Measurements from ENCODE around the gene AMBRA1.

DNA sequence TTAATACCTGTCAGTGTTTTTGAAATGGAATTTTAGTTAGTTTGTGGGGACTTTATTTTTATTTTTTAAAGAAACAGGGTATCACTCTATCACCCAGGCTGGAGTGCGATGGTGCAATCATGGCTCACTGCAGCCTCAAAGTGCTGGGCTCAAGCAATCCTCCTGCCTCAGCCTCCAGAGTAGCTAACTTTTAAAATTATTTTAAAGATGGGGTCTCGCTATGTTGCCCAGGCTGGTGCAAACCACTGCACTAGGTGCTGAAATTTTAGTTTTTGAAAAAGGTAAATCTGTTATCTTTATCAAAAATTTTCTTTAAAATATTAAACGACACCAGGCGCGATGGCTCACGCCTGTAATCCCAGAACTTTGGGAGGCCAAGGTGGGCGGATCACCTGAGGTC is 42.6 kb downstream of the AMBRA1 start:
- TF ChIP-seq, protein P1, sequence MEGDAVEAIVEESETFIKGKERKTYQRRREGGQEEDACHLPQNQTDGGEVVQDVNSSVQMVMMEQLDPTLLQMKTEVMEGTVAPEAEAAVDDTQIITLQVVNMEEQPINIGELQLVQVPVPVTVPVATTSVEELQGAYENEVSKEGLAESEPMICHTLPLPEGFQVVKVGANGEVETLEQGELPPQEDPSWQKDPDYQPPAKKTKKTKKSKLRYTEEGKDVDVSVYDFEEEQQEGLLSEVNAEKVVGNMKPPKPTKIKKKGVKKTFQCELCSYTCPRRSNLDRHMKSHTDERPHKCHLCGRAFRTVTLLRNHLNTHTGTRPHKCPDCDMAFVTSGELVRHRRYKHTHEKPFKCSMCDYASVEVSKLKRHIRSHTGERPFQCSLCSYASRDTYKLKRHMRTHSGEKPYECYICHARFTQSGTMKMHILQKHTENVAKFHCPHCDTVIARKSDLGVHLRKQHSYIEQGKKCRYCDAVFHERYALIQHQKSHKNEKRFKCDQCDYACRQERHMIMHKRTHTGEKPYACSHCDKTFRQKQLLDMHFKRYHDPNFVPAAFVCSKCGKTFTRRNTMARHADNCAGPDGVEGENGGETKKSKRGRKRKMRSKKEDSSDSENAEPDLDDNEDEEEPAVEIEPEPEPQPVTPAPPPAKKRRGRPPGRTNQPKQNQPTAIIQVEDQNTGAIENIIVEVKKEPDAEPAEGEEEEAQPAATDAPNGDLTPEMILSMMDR (IDR thresholded peaks at IDR 0.05) = no peak
- no peak for TF ChIP-seq POLR2A (IDR thresholded peaks at IDR 0.05; ENCODE audit: low read depth)
- no peak for TF ChIP-seq POLR2AphosphoS5 (IDR thresholded peaks at IDR 0.05)
